Endothelial cell of umbilical vein (primary cell): ENCODE data around the gene ACOD1. TPM values are rescaled to one million over a fixed set of nuclear protein-coding genes. Genes with fewer than 3 reads are reported as not detected.

Experiments
- BruUV-seq: library from RNA; stranded (reverse); fragments of 400-500 nt; replicated peaks from 2 replicates; lab custom pipeline; 2021; lab: Mats Ljungman, UMichigan
- CTCF ChIA-PET: fragments of 300-600, 350-600 bp; sonication (Branson Sonifier 250); formaldehyde crosslinking; loops from one replicate; lab custom pipeline; 2021; ENCODE audit warnings: antibody characterized with exemption, inconsistent platforms; lab: Charles Lee
- POLR2A ChIA-PET: fragments of 300-600, 350-600 bp; sonication (Branson Sonifier 250); formaldehyde crosslinking; loops from one replicate; lab custom pipeline; 2021; ENCODE audit warnings: antibody characterized with exemption, inconsistent platforms; lab: Charles Lee
- DNase-seq: peaks from one replicate; pipeline ENCODE4 v3.0.0-alpha.2; 2011; ENCODE audit warnings: low read depth, low spot score
- FAIRE-seq: peaks from 2 replicates; lab custom pipeline; 2011; peaks lifted over from hg19 to GRCh38; lab: Jason Lieb, UNC
- H2AFZ ChIP-seq: 2 replicates; pipeline ENCODE4 v1.6.0; 2012; ENCODE audit warnings: low read depth, low read length, control low read depth, inconsistent platforms
- H3K27ac ChIP-seq: 2 replicates; pipeline ENCODE4 v1.5.1; 2011; ENCODE audit warnings: low read depth, mild to moderate bottlenecking, control low read depth, low read length, moderate library complexity; ENCODE audit not compliant: insufficient read depth
- H3K27me3 ChIP-seq, 2 experiments: 2 replicates each; pipeline versions ENCODE4 v1.6.0 to v1.6.1; 2011; ENCODE audit warnings: low read length in 2 of 2, mixed read lengths in 1 of 2; ENCODE audit not compliant: control insufficient read depth in 2 of 2, insufficient read depth in 2 of 2
- H3K36me3 ChIP-seq, 2 experiments: 2 replicates in 1 of 2; 3 replicates in 1 of 2; pipeline ENCODE4 v1.5.1; 2011; ENCODE audit warnings: low read length in 2 of 2, mild to moderate bottlenecking in 1 of 2, moderate library complexity in 1 of 2; ENCODE audit not compliant: control insufficient read depth in 2 of 2, insufficient read depth in 2 of 2; ENCODE audit errors: extremely low read depth in 1 of 2
- H3K4me1 ChIP-seq: 3 replicates; pipeline ENCODE4 v1.5.1; 2011; ENCODE audit warnings: mild to moderate bottlenecking, low read length; ENCODE audit not compliant: control insufficient read depth, insufficient read depth; ENCODE audit errors: extremely low read depth
- H3K4me2 ChIP-seq: 2 replicates; pipeline ENCODE4 v1.6.1; 2011; ENCODE audit warnings: low read length, control low read depth, mixed read lengths; ENCODE audit not compliant: insufficient read depth
- H3K4me3 ChIP-seq, 3 experiments: fragments of 200-600 bp in 1 of 3; sonication (generic), shearing (Covaris generic) in 1 of 3; replicated peaks in 1 of 3; 2 replicates each; pipeline ENCODE4 v1.5.1; 2011 to 2016; ENCODE audit warnings: control low read depth in 3 of 3, low read length in 3 of 3, mild to moderate bottlenecking in 2 of 3, inconsistent platforms in 1 of 3, low read depth in 1 of 3, moderate library complexity in 1 of 3; ENCODE audit not compliant: insufficient read depth in 1 of 3
- H3K79me2 ChIP-seq: 2 replicates; pipeline ENCODE4 v1.6.0; 2012; ENCODE audit warnings: low read length, inconsistent platforms; ENCODE audit not compliant: control insufficient read depth, insufficient read depth
- H3K9ac ChIP-seq: replicated peaks from 2 replicates; pipeline ENCODE3; 2011; ENCODE audit warnings: low read length, control low read depth; ENCODE audit not compliant: insufficient read depth; ENCODE audit errors: extremely low read depth
- H3K9me1 ChIP-seq: replicated peaks from 3 replicates; pipeline ENCODE4 v1.6.0; 2011; ENCODE audit warnings: mild to moderate bottlenecking, low read length; ENCODE audit not compliant: control insufficient read depth, insufficient read depth; ENCODE audit errors: extremely low read depth
- H3K9me3 ChIP-seq: replicated peaks from 2 replicates; pipeline ENCODE4 v1.5.1; 2012; ENCODE audit warnings: low read length, inconsistent platforms; ENCODE audit not compliant: control insufficient read depth, insufficient read depth
- H4K20me1 ChIP-seq: replicated peaks from 2 replicates; pipeline ENCODE3; 2011; ENCODE audit warnings: mild to moderate bottlenecking, low read length; ENCODE audit not compliant: control insufficient read depth, insufficient read depth; ENCODE audit errors: extremely low read depth
- CTCF ChIP-seq, 2 donors: IDR thresholded peaks; 1 replicate in 1 of 2; 2 replicates in 1 of 2; pipeline ENCODE4 v1.5.1; 2011; ENCODE audit warnings: low read length in 2 of 2, mild to moderate bottlenecking in 2 of 2, moderate library complexity in 2 of 2, control low read depth in 1 of 2, inconsistent platforms in 1 of 2, low read depth in 1 of 2; ENCODE audit not compliant: insufficient read depth in 1 of 2; ENCODE audit errors: extremely low read depth in 1 of 2
- EZH2 ChIP-seq: IDR thresholded peaks from 2 replicates; pipeline ENCODE4 v1.6.1; 2012; ENCODE audit warnings: borderline replicate concordance, low read depth, mild to moderate bottlenecking, moderate library complexity, low read length, inconsistent platforms; ENCODE audit not compliant: severe bottlenecking
- FOS ChIP-seq: IDR thresholded peaks from 2 replicates; pipeline ENCODE4 v1.6.1; 2011; ENCODE audit warnings: mild to moderate bottlenecking, low read length, moderate library complexity, borderline replicate concordance; ENCODE audit not compliant: insufficient read depth
- GATA2 ChIP-seq: IDR thresholded peaks from 2 replicates; pipeline ENCODE4 v1.7.0; 2011; ENCODE audit warnings: low read depth, mild to moderate bottlenecking, moderate library complexity, mixed read lengths, low read length; ENCODE audit not compliant: insufficient read length, insufficient read depth
- JUN ChIP-seq: IDR thresholded peaks from 2 replicates; pipeline ENCODE4 v1.6.1; 2011; ENCODE audit warnings: borderline replicate concordance, low read depth; ENCODE audit not compliant: insufficient read length, insufficient read depth
- MAX ChIP-seq: IDR thresholded peaks from 2 replicates; pipeline ENCODE4 v1.6.1; 2011; ENCODE audit not compliant: insufficient read depth, insufficient read length
- MYC ChIP-seq: IDR thresholded peaks from one replicate; pipeline ENCODE4 v1.6.1; 2011; ENCODE audit warnings: mild to moderate bottlenecking, low read depth, low read length
- POLR2A ChIP-seq: IDR thresholded peaks from 2 replicates; pipeline ENCODE4 v1.6.1; 2012; ENCODE audit warnings: low read depth, mild to moderate bottlenecking, control low read depth, low read length
- POLR2AphosphoS5 ChIP-seq: IDR thresholded peaks from 2 replicates; pipeline ENCODE4 v1.6.1; 2012; ENCODE audit warnings: low read depth, mild to moderate bottlenecking, control low read depth, low read length, moderate library complexity; ENCODE audit not compliant: insufficient read depth
- dilution Hi-C: fragments of 300-500 bp; cut with MboI; formaldehyde crosslinking; loops from one replicate; pipeline ENCODE4 v1.15.0; 2019; ENCODE audit warnings: low sequenced_read_pairs; ENCODE audit not compliant: extremely low pct_ligation_motif_present
- intact Hi-C: fragments of 100-400 bp; cut with micrococcal nuclease; formaldehyde crosslinking; loops from one replicate; pipeline ENCODE4 v1.10.0; 2022
- polyA plus RNA-seq, 4 experiments: library from polyadenylated mRNA; depleted of rRNA in 3 of 4; stranded (reverse) in 3 of 4; unstranded in 1 of 4; fragments of >200 nt; gene quantifications; 2 replicates each; pipeline versions ENCODE4 v1.2.1 to v1.2.3, GENCODE V29; 2011 to 2012; ENCODE audit warnings: missing spikeins in 1 of 4
- total RNA-seq: library from RNA; stranded (reverse); gene quantifications from 2 replicates; pipeline ENCODE4 v1.2.3, GENCODE V29; 2021

The ACOD1 gene
- total and polyA plus RNA-seq, 2 donors (not counting 3 experiments of a cell fraction or from before 2014, with no cell fraction given) = not detected

- dilution Hi-C loops = no loop called here
- ChIA-PET POLR2A (no interaction called here), CTCF (interaction anchor here (1.0 kb wide), 1 partner anchor 17 kb away, joined by 5 read pairs; no protein-coding TSS in a partner anchor)
- no peaks in the 10 kb centered on the region for H3K9me1 ChIP-seq
- no peak for TF ChIP-seq POLR2AphosphoS5
- no peak for TF ChIP-seq JUN
- no peak for TF ChIP-seq POLR2A
- TF ChIP-seq FOS = no peak
- TF ChIP-seq EZH2 = no peak
- TF ChIP-seq MAX = no peak
- TF ChIP-seq GATA2 = no peak
- TF ChIP-seq MYC = no peak
- TF ChIP-seq CTCF (IDR thresholded peaks at IDR 0.05; ENCODE audit: extremely low read depth in 1 of 2, insufficient read depth in 1 of 2, low read depth in 1 of 2, low read length in 2 of 2) = no peak
- no peaks in the 10 kb centered on the region for H3K9me3 ChIP-seq
- no peak for DNase-seq
- no peak overlapping the region for H3K4me2 ChIP-seq
- no peak overlapping the region for H3K27ac ChIP-seq
- FAIRE-seq = no peak
- H4K20me1 ChIP-seq = no peaks in the 10 kb centered on the region
- no peaks in the 10 kb centered on the region for H3K4me1 ChIP-seq
- peaks cover 0 to 3% of the 10 kb centered on the region in 2 experiments for H3K27me3 ChIP-seq
- no peak overlapping the region for H3K4me3 ChIP-seq
- H3K36me3 ChIP-seq = no peaks in the 10 kb centered on the region
- H3K9ac ChIP-seq = no peak overlapping the region
- no peaks in the 10 kb centered on the region for H3K79me2 ChIP-seq
- intact Hi-C loops = no loop called here
- BruUV-seq = no TSS peak
- H2AFZ ChIP-seq = no peak overlapping the region
Observed at GRCh38 chr13:76955193-76955592, 6.9 kb downstream of the ACOD1 start.
